Ascending aorta (tissue), 2 donors: Measurements from ENCODE around the gene DKC1. TPM values are rescaled to one million over a fixed set of nuclear protein-coding genes. Genes with fewer than 3 reads are reported as not detected.

Experiments used
- DNase-seq, 2 donors: peaks; one replicate each; pipeline ENCODE4 v3.0.0-alpha.2; 2019; ENCODE audit warnings: low spot score in 2 of 2
- H3K27ac ChIP-seq, 2 donors: fragments of 200-600 bp; sonication (generic); one replicate each; pipeline ENCODE4 v1.5.1; 2016 to 2017; ENCODE audit warnings: mild to moderate bottlenecking in 1 of 2
- H3K27me3 ChIP-seq: fragments of 200-600 bp; sonication (generic); one replicate; pipeline ENCODE4 v1.5.1; 2017
- H3K36me3 ChIP-seq, 2 donors: fragments of 200-600 bp; sonication (generic); one replicate each; pipeline ENCODE4 v1.5.1; 2016
- H3K4me1 ChIP-seq, 2 donors: fragments of 200-600 bp; sonication (generic); one replicate each; pipeline ENCODE4 v1.5.1; 2016 to 2017; ENCODE audit warnings: mild to moderate bottlenecking in 1 of 2
- H3K4me3 ChIP-seq, 2 donors: fragments of 200-600 bp; sonication (generic); one replicate each; pipeline ENCODE4 v1.5.1; 2016 to 2017; ENCODE audit warnings: mild to moderate bottlenecking in 1 of 2
- H3K9me3 ChIP-seq, 2 donors: fragments of 200-600 bp; sonication (generic); one replicate each; pipeline ENCODE4 v1.5.1; 2016
- intact Hi-C: fragments of 100-400 bp; cut with DNase I; formaldehyde crosslinking; loops from one replicate; pipeline ENCODE4 v1.15.1; 2023
- total RNA-seq: library from RNA; depleted of rRNA; stranded (reverse); fragments of >200 nt; gene quantifications from one replicate; pipeline ENCODE4 v1.1.0, GENCODE V29; 2016
- TF ChIP-seq, protein P1 (sequence below), 3 experiments: fragments of 200-600 bp in 2 of 3; fragments of 450-650 bp in 1 of 3; sonication (generic) in 2 of 3; IDR thresholded peaks; one replicate each; pipeline ENCODE4 v1.5.1; 2016 to 2019; ENCODE audit warnings: antibody characterized with exemption in 3 of 3, mild to moderate bottlenecking in 1 of 3, moderate library complexity in 1 of 3

The DKC1 gene
- total RNA-seq, 1 donor from 2014 or later, result 3.4 TPM

DNA sequence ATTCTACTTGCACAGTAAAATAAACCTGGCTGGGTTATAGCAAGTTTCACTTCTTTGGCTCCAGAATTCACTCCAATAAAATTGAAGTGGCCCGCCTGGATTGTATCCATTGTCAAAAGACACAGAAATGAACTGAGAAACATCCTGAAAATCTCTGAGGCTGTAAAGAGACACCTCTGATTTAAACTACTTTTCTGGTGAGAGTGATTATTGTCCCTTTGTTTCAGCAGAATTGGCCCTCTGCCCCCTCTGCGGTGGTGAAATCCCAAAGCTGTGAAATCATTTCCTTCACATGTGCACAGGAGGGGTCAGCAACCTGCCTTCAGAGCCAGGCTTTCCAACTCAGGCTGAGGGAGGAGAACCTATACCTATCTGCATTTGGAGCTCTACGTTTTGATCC is 34.8 kb upstream of the DKC1 start:
- Histone ChIP-seq H3K9me3 (no peaks in the 10 kb centered on the region), H3K27me3 (no peaks in the 10 kb centered on the region), H3K4me3 (no peak overlapping the region), H3K4me1 (peaks cover 8 to 39% of the 10 kb centered on the region in 2 donors), H3K27ac (peak overlapping the region; percentile 80 to 81), H3K36me3 (no peaks in the 10 kb centered on the region)
- TF ChIP-seq, protein P1, sequence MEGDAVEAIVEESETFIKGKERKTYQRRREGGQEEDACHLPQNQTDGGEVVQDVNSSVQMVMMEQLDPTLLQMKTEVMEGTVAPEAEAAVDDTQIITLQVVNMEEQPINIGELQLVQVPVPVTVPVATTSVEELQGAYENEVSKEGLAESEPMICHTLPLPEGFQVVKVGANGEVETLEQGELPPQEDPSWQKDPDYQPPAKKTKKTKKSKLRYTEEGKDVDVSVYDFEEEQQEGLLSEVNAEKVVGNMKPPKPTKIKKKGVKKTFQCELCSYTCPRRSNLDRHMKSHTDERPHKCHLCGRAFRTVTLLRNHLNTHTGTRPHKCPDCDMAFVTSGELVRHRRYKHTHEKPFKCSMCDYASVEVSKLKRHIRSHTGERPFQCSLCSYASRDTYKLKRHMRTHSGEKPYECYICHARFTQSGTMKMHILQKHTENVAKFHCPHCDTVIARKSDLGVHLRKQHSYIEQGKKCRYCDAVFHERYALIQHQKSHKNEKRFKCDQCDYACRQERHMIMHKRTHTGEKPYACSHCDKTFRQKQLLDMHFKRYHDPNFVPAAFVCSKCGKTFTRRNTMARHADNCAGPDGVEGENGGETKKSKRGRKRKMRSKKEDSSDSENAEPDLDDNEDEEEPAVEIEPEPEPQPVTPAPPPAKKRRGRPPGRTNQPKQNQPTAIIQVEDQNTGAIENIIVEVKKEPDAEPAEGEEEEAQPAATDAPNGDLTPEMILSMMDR (IDR thresholded peaks at IDR 0.05), result no peak
- DNase-seq, result peak in 1 of 2 donors; percentile 81
- intact Hi-C loops, result no loop called here

DNA sequence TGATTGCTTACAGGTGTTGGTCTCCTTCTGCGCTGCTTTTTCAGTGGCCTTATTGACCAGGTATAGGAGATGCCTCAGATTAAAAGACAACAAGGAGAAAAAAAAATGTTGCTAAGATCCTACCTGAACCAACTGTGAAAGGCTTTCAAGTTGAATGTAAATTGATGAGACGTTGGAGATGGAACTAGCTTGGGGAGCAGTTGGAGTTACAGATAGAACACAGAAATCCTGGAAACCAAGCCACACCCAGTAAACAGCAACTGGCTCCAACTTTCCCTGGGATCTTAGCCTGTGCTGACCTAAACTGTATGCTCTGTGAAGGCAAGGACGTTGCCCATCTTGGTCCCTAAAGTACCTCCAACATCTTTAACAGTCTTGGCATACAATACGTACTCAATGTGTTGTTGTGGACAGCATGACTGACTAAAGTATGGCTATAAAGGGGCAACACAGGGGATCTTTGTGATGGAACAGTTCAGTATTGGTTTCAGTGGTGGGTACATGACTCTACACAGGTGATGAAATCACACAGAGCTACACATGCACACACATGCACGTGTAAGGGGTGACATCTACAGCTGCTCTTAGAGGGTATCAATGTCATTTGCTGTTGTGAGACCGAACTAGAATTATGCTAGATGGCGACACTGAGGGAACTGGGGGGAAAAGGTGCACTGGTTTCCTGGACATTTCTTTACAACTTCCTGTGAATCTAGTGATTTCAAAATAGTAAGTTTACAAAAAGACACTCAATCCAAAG is 34.1 kb upstream of the DKC1 start:
- no peaks in the 10 kb centered on the region for H3K9me3 ChIP-seq
- DNase-seq, result no peak
- no peaks in the 10 kb centered on the region for H3K36me3 ChIP-seq
- TF ChIP-seq, protein P1 (IDR thresholded peaks at IDR 0.05), result no peak
- H3K4me3 ChIP-seq, result no peak overlapping the region
- no peaks in the 10 kb centered on the region for H3K27me3 ChIP-seq
- intact Hi-C loops, result no loop called here
- H3K4me1 ChIP-seq, result peaks cover 8 to 46% of the 10 kb centered on the region in 2 donors
- peak overlapping the region; percentile 80 to 81 for H3K27ac ChIP-seq

DNA sequence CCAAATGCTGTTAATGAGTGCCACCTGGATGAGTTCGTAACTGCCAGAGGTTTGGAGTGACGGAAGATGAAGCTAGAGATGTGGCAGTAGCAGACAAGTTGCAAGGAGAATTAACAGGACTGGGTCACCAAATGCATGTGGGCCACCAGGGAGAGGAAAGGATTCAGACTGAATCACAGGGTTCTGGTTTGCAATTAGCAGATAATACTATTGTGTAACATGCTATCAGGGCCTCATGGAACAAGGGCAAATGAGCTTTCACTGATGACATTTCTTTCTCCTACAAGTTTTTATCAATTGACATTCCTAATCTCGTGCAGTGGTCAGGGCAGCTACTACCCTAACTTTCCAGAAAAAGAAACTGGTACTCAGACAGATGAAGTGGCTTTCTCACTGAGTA is 33.2 kb upstream of the DKC1 start:
- Histone ChIP-seq H3K27ac (peak overlapping the region; percentile 80 to 81), H3K4me1 (peaks cover 9 to 51% of the 10 kb centered on the region in 2 donors), H3K4me3 (no peak overlapping the region), H3K27me3 (no peaks in the 10 kb centered on the region), H3K9me3 (no peaks in the 10 kb centered on the region), H3K36me3 (no peaks in the 10 kb centered on the region)
- intact Hi-C loops, result no loop called here
- no peak for DNase-seq
- TF ChIP-seq, protein P1 (IDR thresholded peaks at IDR 0.05), result no peak

DNA sequence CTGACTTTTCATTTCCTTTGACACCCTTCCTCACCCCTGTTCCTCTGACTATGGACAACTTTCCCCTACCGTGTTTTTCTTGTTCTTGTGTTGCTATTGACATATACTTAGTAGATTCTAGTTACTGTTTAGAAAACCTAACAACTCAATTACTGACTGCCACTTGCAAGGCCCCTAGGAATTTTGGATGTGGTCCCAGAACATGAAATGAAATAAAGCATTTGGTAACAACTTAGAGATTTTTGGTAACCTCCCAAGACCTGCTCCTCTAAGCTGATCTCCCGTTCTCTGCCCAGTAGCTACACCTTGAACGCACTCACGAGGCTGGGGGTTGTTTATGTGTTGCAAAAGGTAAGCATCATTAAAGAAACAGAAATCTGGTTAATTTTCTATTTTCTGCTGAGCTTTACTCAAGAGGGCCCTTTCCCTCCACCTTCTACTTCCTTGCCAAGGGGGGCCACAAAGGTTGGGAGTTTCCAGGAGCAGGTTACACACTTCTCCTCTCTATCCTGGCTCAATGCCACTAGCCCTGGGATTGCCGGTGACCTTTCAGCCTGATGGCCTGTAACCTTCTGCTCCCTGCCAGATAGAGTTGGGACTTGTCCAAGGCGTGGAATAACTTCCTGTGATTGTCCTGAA is 32.3 kb upstream of the DKC1 start:
- H3K9me3 ChIP-seq, result no peaks in the 10 kb centered on the region
- H3K4me3 ChIP-seq, result no peak overlapping the region
- H3K27me3 ChIP-seq, result no peaks in the 10 kb centered on the region
- peak overlapping the region; percentile 80 to 81 for H3K27ac ChIP-seq
- peaks cover 14 to 59% of the 10 kb centered on the region in 2 donors for H3K4me1 ChIP-seq
- no peaks in the 10 kb centered on the region for H3K36me3 ChIP-seq
- TF ChIP-seq, protein P1 (IDR thresholded peaks at IDR 0.05), result no peak
- no peak for DNase-seq
- intact Hi-C loops, result no loop called here

DNA sequence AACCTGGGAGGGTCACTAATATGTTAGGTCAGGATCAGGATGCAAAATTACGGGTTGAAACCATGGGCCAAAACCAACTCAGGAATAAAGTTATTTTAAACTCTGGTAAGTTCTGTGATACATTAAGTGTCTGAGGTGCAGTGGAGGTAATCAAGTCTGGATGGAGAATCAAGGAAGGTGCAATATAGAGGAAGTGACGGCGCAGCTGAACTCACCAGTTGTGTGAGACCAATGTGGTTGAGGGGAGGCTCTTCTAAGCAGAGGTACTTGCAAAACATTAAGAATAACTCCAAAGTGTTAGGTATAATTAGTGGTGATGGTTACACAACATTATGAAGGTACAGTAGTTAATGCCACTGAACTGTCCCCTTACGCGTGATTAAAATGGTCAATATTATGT is 31.5 kb upstream of the DKC1 start:
- Histone ChIP-seq H3K4me1 (peaks cover 17 to 67% of the 10 kb centered on the region in 2 donors), H3K36me3 (no peaks in the 10 kb centered on the region), H3K9me3 (no peaks in the 10 kb centered on the region), H3K4me3 (no peak overlapping the region), H3K27ac (peak overlapping the region; percentile 80 to 81), H3K27me3 (no peaks in the 10 kb centered on the region)
- TF ChIP-seq, protein P1 (IDR thresholded peaks at IDR 0.05), result no peak
- intact Hi-C loops, result no loop called here
- no peak for DNase-seq
